Heart left ventricle (tissue), 13 donors: ENCODE results near the gene PXT1.

Source experiments
- POLR2A ChIP-seq, 2 donors: fragments of 450-650 bp; IDR thresholded peaks; one replicate each; pipeline ENCODE4 v1.6.1; 2017; ENCODE audit warnings: antibody characterized with exemption in 2 of 2, mild to moderate bottlenecking in 2 of 2, moderate library complexity in 2 of 2
- TF ChIP-seq, protein P1 (sequence below), 12 donors: fragments of 200-600 bp; sonication (generic) in 4 of 12; IDR thresholded peaks; one replicate each; pipeline versions ENCODE4 v1.5.0 to v1.8.0; 2018 to 2022; ENCODE audit warnings: antibody characterized with exemption in 12 of 12, mild to moderate bottlenecking in 5 of 12
- donor health status: ischemic (EF 13 %, LVEDD 7.1; RV severe dilation, severe dysfunction).
- donor health status: DM: no; HTN: yes; CAD: no.
- donor health status: DM: no; HTN: no; CAD: no.
- donor health status: ischemic (EF 25% LVEDD 6.9; RV normal size, moderate dysfunction).
- donor health status: ischemic (EF 25% LVEDD 5.7; RV mildly dilated, moderate dysfunction).
- donor health status: ischemic (EF 35%, LVEDD 5.7; RV mildly dilated, moderate dysfunction).
- donor health status: nonischemic (EF 11% LVEDD 7.7; RV severe dilation, severe dysfunction).
- donor health status: DM: yes; HTN: yes; CAD: no.
- donor health status: PGD.
- donor health status: ischemic (EF 29% LVEDD 5.4; RV normal size, mild dysfunction).
- donor health status: nonischemic (EF 23%, LVEDD 6.1; RV moderate dilation, normal function).

DNA sequence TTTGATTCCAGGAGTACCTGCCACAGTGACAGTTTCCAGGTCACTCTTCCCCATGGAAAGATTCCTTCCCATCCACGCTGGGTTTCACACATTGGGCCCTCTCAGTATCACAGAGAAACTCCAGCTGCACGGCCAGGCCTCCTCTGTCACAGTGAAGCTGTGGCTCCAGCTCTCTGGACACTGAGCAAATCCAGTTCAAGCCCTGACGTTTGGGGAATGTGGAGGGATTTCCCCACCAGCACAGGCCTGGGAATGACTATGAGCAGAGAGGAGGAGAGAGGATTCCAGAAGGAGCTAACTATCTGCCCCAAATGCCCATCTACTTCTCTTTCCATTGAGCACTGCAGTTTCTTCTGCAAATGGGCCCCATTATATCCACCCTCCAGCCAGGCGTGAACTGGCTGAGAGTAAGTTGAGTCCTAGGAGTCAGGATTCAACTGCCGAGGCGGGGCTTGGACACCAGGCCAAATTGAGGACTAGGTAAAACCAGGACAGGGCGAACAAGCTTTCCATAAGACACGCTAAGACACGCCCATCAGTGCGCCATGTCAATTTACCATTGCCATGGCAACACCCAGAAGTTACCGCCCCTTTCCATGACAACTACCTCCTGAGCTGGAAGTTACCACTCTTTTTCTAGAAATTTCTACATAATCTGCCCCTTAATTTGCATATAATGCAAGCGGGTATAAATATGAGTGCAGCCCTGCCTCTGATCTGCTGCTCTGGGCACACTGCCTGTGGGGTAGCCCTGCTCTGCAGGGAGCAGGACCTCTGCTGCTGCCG, 96.8 kb downstream of the PXT1 start:
- TF ChIP-seq, protein P1, sequence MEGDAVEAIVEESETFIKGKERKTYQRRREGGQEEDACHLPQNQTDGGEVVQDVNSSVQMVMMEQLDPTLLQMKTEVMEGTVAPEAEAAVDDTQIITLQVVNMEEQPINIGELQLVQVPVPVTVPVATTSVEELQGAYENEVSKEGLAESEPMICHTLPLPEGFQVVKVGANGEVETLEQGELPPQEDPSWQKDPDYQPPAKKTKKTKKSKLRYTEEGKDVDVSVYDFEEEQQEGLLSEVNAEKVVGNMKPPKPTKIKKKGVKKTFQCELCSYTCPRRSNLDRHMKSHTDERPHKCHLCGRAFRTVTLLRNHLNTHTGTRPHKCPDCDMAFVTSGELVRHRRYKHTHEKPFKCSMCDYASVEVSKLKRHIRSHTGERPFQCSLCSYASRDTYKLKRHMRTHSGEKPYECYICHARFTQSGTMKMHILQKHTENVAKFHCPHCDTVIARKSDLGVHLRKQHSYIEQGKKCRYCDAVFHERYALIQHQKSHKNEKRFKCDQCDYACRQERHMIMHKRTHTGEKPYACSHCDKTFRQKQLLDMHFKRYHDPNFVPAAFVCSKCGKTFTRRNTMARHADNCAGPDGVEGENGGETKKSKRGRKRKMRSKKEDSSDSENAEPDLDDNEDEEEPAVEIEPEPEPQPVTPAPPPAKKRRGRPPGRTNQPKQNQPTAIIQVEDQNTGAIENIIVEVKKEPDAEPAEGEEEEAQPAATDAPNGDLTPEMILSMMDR (IDR thresholded peaks at IDR 0.05), result no peak
- TF ChIP-seq POLR2A (IDR thresholded peaks at IDR 0.05), result no peak
